22Rv1 (cell line): ENCODE results near the gene MAGEB5.

Experiments used
- H3K27ac ChIP-seq: fragments of 450-650 bp; 2 replicates; pipeline ENCODE4 v1.5.1; 2017
- ZFX ChIP-seq: fragments of 450-650 bp; IDR thresholded peaks from 2 replicates; pipeline ENCODE4 v1.6.1; 2017; ENCODE audit warnings: antibody characterized with exemption, borderline replicate concordance
- TF ChIP-seq, protein P1 (sequence below): fragments of 450-650 bp; IDR thresholded peaks from 2 replicates; pipeline ENCODE4 v1.5.1; 2017; ENCODE audit warnings: mild to moderate bottlenecking

MAGEB5 gene

DNA sequence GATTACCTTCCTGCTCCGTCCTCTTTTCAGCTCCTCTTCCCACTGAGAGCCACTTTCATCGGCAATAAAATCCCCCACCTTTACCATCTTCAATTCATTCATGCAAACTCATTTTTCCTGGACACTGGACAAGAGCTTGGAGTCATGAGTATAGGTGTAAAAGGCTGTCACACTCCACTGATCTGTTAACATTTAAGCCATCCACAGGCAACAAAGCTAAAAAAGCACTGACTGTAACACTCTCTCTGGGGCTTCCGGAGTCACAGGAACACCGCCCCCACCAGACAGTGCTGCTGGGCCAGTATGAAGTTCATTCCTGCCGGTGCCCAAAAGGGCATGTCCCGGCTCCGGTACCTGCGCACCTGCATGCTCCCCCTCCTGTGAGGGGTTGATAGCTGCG is 38.5 kb downstream of the MAGEB5 start:
- TF ChIP-seq, protein P1, sequence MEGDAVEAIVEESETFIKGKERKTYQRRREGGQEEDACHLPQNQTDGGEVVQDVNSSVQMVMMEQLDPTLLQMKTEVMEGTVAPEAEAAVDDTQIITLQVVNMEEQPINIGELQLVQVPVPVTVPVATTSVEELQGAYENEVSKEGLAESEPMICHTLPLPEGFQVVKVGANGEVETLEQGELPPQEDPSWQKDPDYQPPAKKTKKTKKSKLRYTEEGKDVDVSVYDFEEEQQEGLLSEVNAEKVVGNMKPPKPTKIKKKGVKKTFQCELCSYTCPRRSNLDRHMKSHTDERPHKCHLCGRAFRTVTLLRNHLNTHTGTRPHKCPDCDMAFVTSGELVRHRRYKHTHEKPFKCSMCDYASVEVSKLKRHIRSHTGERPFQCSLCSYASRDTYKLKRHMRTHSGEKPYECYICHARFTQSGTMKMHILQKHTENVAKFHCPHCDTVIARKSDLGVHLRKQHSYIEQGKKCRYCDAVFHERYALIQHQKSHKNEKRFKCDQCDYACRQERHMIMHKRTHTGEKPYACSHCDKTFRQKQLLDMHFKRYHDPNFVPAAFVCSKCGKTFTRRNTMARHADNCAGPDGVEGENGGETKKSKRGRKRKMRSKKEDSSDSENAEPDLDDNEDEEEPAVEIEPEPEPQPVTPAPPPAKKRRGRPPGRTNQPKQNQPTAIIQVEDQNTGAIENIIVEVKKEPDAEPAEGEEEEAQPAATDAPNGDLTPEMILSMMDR: no peak
- TF ChIP-seq ZFX: no peak
- H3K27ac ChIP-seq: no peak overlapping the region

DNA sequence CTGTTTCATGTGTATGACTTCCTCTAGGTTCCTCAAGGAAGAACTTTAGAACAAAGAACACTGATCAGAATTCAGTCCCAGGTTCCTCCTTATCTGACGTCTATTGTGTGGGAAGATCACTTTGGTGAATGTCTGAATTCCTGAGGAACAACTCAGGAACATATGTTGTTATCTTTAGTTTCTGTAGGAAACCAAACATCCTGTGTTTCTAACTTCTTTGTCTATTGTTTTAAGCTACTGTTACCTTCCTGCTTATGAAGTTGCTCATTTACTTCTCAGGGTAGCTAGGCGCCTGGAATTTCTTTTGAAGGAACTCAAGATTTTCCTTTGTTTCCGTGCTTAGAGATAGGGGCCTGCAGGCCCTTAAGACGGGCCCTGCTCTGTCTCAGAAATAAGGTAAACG is 46.2 kb downstream of the MAGEB5 start:
- no peak overlapping the region for H3K27ac ChIP-seq
- TF ChIP-seq, protein P1: no peak
- no peak for TF ChIP-seq ZFX
